Esophagus squamous epithelium (tissue), 5 donors: Measurements from ENCODE around the gene ANTKMT. TPM values are rescaled to one million over a fixed set of nuclear protein-coding genes. Genes with fewer than 3 reads are reported as not detected.

Experiments
- DNase-seq: peaks from one replicate; lab custom pipeline; 2025; lab: John Stamatoyannopoulos, UW
- H3K27ac ChIP-seq, 4 donors: fragments of 200-600 bp; sonication (generic); one replicate each; pipeline ENCODE4 v1.5.1; 2016 to 2019; ENCODE audit warnings: mild to moderate bottlenecking in 1 of 4
- H3K27me3 ChIP-seq, 4 donors: fragments of 200-600 bp; sonication (generic); 1 replicate in 3 of 4; 2 replicates in 1 of 4; pipeline versions ENCODE4 v1.5.1 to v1.6.0; 2017 to 2021; ENCODE audit warnings: antibody characterized with exemption in 1 of 4
- H3K36me3 ChIP-seq, 3 donors: fragments of 200-600 bp; sonication (generic); one replicate each; pipeline ENCODE4 v1.5.1; 2016 to 2019
- H3K4me1 ChIP-seq, 3 donors: fragments of 200-600 bp; sonication (generic); one replicate each; pipeline ENCODE4 v1.5.1; 2017 to 2019
- H3K4me3 ChIP-seq, 4 donors: fragments of 200-600 bp; sonication (generic); 1 replicate in 3 of 4; 2 replicates in 1 of 4; pipeline ENCODE4 v1.5.1; 2016 to 2019; ENCODE audit warnings: mild to moderate bottlenecking in 2 of 4, moderate library complexity in 1 of 4
- H3K9me3 ChIP-seq, 3 donors: fragments of 200-600 bp; sonication (generic); one replicate each; pipeline ENCODE4 v1.5.1; 2016 to 2019
- POLR2A ChIP-seq, 4 donors: fragments of 450-650 bp; IDR thresholded peaks; one replicate each; pipeline ENCODE4 v1.6.1; 2017; ENCODE audit warnings: antibody characterized with exemption in 4 of 4, mild to moderate bottlenecking in 4 of 4, moderate library complexity in 3 of 4
- WGBS, 2 donors: methylation state at CpG; one replicate each; pipeline ENCODE4 v1.1.5; 2018; 5-methylcytosine and 5-hydroxymethylcytosine counted together
- intact Hi-C: fragments of 100-400 bp; cut with DNase I; formaldehyde crosslinking; loops from one replicate; pipeline ENCODE4 v1.15.0; 2022
- small RNA-seq, 4 donors: library from RNA; depleted of rRNA; stranded (forward); fragments of <200 nt; gene quantifications; one replicate each; pipeline ENCODE3, GENCODE V24; 2016
- total RNA-seq, 4 donors: library from RNA; depleted of rRNA; stranded (reverse); fragments of >200 nt; gene quantifications; one replicate each; pipeline ENCODE4 v1.1.0, GENCODE V29; 2016
- TF ChIP-seq, protein P1 (sequence below), 6 experiments: fragments of 450-650 bp in 4 of 6; fragments of 200-600 bp in 2 of 6; sonication (generic) in 2 of 6; IDR thresholded peaks; one replicate each; pipeline ENCODE4 v1.5.1; 2016 to 2019; ENCODE audit warnings: antibody characterized with exemption in 6 of 6, mild to moderate bottlenecking in 4 of 6, moderate library complexity in 4 of 6
- donor health status: DM: yes; HTN: yes; CAD: no.

The ANTKMT gene
- total RNA-seq, 4 donors from 2014 or later: 11.6 to 29.1 (median 24.2) TPM

DNA sequence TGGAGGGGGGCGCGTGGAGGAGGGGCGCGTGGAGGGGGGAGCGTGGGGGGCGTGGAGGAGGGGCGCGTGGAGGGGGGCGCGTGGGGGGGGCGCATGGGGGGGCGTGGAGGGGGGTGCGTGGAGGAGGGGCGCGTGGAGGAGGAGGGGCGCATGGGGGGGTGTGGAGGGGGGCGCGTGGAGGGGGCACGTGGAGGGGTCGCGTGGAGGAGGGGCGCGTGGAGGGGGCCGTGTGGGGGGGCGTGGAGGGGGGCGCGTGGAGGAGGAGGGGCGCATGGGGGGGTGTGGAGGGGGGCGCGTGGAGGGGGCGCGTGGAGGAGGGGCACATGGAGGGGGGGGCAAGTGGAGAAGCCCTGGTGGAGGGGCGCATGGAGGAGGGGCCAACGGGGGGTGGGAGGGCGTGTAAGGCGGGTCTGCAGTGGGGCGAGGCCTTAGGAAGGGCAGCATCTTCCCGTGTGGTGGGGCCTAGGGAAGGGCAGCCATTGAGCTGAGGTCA, 46.8 kb downstream of the ANTKMT start:
- TF ChIP-seq POLR2A (IDR thresholded peaks at IDR 0.05): no peak
- TF ChIP-seq, protein P1, sequence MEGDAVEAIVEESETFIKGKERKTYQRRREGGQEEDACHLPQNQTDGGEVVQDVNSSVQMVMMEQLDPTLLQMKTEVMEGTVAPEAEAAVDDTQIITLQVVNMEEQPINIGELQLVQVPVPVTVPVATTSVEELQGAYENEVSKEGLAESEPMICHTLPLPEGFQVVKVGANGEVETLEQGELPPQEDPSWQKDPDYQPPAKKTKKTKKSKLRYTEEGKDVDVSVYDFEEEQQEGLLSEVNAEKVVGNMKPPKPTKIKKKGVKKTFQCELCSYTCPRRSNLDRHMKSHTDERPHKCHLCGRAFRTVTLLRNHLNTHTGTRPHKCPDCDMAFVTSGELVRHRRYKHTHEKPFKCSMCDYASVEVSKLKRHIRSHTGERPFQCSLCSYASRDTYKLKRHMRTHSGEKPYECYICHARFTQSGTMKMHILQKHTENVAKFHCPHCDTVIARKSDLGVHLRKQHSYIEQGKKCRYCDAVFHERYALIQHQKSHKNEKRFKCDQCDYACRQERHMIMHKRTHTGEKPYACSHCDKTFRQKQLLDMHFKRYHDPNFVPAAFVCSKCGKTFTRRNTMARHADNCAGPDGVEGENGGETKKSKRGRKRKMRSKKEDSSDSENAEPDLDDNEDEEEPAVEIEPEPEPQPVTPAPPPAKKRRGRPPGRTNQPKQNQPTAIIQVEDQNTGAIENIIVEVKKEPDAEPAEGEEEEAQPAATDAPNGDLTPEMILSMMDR (IDR thresholded peaks at IDR 0.05): no peak
- no peak overlapping the region for H3K4me3 ChIP-seq
- H3K27ac ChIP-seq: no peak overlapping the region
- H3K4me1 ChIP-seq: peaks cover 0 to 9% (median 0%) of the 10 kb centered on the region in 3 donors
- intact Hi-C loops: no loop called here
- H3K9me3 ChIP-seq: no peaks in the 10 kb centered on the region
- DNase-seq: no peak
- H3K36me3 ChIP-seq: no peaks in the 10 kb centered on the region
- H3K27me3 ChIP-seq: peaks cover 0 to 51% (median 0%) of the 10 kb centered on the region in 4 donors
- WGBS, 2 donors: 30% methylated on average over 2 to 4 of the region's 38 CpGs

DNA sequence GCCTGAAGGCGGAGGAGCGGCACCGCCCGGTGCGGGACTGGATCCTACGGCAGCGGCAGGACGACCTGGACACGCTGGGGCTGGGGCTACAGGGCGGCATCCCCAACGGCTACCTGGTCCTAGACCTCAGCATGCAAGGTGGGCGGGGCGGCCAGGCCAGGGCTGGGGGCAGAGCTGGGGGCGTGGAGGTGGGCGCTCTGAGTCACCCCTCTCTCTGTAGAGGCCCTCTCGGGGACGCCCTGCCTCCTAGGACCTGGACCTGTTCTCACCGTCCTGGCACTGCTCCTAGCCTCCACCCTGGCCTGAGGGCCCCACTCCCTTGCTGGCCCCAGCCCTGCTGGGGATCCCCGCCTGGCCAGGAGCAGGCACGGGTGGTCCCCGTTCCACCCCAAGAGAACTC, 47.5 kb downstream of the ANTKMT start:
- no peaks in the 10 kb centered on the region for H3K36me3 ChIP-seq
- H3K4me1 ChIP-seq: peaks cover 0 to 9% (median 0%) of the 10 kb centered on the region in 3 donors
- no peak overlapping the region for H3K27ac ChIP-seq
- 13 to 41% methylated on average over 3 to 8 of the region's 21 CpGs for WGBS, 2 donors
- H3K27me3 ChIP-seq: peaks cover 0 to 46% (median 0%) of the 10 kb centered on the region in 4 donors
- H3K9me3 ChIP-seq: no peaks in the 10 kb centered on the region
- H3K4me3 ChIP-seq: no peak overlapping the region
- no peak for TF ChIP-seq POLR2A (IDR thresholded peaks at IDR 0.05)
- intact Hi-C loops: no loop called here
- DNase-seq: no peak

GRCh38 chr16:769184-769784, 48.3 kb downstream of the ANTKMT start:
- Histone ChIP-seq H3K9me3 (no peaks in the 10 kb centered on the region), H3K4me1 (peaks cover 0 to 9% (median 0%) of the 10 kb centered on the region in 3 donors), H3K27ac (no peak overlapping the region), H3K4me3 (no peak overlapping the region), H3K27me3 (peaks cover 0 to 43% (median 0%) of the 10 kb centered on the region in 4 donors), H3K36me3 (no peaks in the 10 kb centered on the region)
- intact Hi-C loops: no loop called here
- DNase-seq: no peak
- TF ChIP-seq, protein P1 (IDR thresholded peaks at IDR 0.05): no peak
- no peak for TF ChIP-seq POLR2A (IDR thresholded peaks at IDR 0.05)
- WGBS, 2 donors: no CpG with 5 or more reads among the region's 20 CpGs

DNA sequence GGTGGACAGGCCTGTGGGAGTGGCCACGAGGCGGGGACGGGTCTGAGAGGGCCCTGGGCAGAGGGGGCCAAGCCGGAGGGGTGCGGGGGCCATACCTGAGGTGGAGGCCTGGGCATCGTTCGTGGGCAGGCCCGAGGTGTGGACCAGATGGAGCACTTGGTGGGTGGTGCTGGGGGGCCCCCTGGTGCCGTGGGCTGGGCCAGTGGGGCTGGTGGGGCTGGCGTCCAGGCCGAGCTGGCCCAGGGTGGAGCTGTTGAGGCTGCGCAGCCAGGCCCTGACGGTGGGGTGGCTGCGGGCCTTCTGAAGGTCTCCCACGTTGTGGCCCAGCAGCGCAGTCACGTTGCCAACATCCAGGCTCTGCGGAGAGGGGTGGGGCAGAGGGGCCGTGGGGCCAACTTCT, 49.0 kb downstream of the ANTKMT start:
- DNase-seq: no peak
- WGBS, 2 donors: 90% methylated on average over 2 of the region's 19 CpGs; no CpG with 5 or more reads in 1 of the 2 donors
- H3K27ac ChIP-seq: no peak overlapping the region
- TF ChIP-seq, protein P1 (IDR thresholded peaks at IDR 0.05): no peak
- intact Hi-C loops: no loop called here
- H3K4me3 ChIP-seq: no peak overlapping the region
- H3K27me3 ChIP-seq: peaks cover 0 to 43% (median 0%) of the 10 kb centered on the region in 4 donors
- no peaks in the 10 kb centered on the region for H3K36me3 ChIP-seq
- H3K4me1 ChIP-seq: peaks cover 0 to 9% (median 0%) of the 10 kb centered on the region in 3 donors
- no peaks in the 10 kb centered on the region for H3K9me3 ChIP-seq

- intact Hi-C loops: no loop called here
- Histone ChIP-seq H3K27me3 (peaks cover 0 to 43% (median 0%) of the 10 kb centered on the region in 4 donors), H3K36me3 (no peaks in the 10 kb centered on the region), H3K27ac (no peak overlapping the region), H3K9me3 (no peaks in the 10 kb centered on the region), H3K4me3 (no peak overlapping the region), H3K4me1 (peaks cover 0 to 9% (median 0%) of the 10 kb centered on the region in 3 donors)
- no CpG with 5 or more reads among the region's 13 CpGs for whole genome bisulfite sequencing, 2 donors
- TF ChIP-seq POLR2A (IDR thresholded peaks at IDR 0.05): no peak
- TF ChIP-seq, protein P1 (IDR thresholded peaks at IDR 0.05): no peak
- DNase-seq: no peak
These were observed 49.5 kb downstream of the ANTKMT start for GRCh38 chr16:770411-770810.

Small RNAs within 50 kb of the gene (small RNA-seq; reads per million reads assigned to genes)
- gene MIR662: 0 reads per million in 4 donors

Other genes with a start within 250 kb of the ANTKMT start
- 10 to 100 TPM; 29.4 to 69.6 (median 52.4) TPM for gene CAPN15, start 193.4 kb upstream of the ANTKMT start, total RNA-seq
- not detected for gene PRR35, start 160.8 kb upstream of the ANTKMT start, total RNA-seq
- under 1 TPM in 3 of 4 donors, not detected in 1; 0.09 to 0.95 (median 0.59) TPM for gene NHLRC4, start 154.1 kb upstream of the ANTKMT start, total RNA-seq
- 10 to 100 TPM; 15.9 to 24.0 (median 20.4) TPM for gene PIGQ, start 151.2 kb upstream of the ANTKMT start, total RNA-seq
- gene RAB40C, start 131.1 kb upstream of the ANTKMT start, total RNA-seq: 10 to 100 TPM; 14.2 to 31.4 (median 20.3) TPM
- gene WFIKKN1, start 90.2 kb upstream of the ANTKMT start, total RNA-seq: 1 to 10 TPM in 1 of 4 donors, under 1 TPM in 3; under 0.01 to 1.8 (median 0.29) TPM
- gene METTL26, start 84.8 kb upstream of the ANTKMT start, total RNA-seq: 100 to 1,000 TPM in 1 of 4 donors, 10 to 100 TPM in 3; 69.6 to 105 (median 79.9) TPM
- 10 to 100 TPM; 17.3 to 35.6 (median 28.1) TPM for gene MCRIP2, start 79.3 kb upstream of the ANTKMT start, total RNA-seq
- 10 to 100 TPM in 3 of 4 donors, 1 to 10 TPM in 1; 7.2 to 26.5 (median 15.8) TPM for gene WDR90, start 71.8 kb upstream of the ANTKMT start, total RNA-seq
- gene RHOT2, start 53.0 kb upstream of the ANTKMT start, total RNA-seq: 10 to 100 TPM; 28.4 to 70.2 (median 48.9) TPM
- gene RHBDL1, start 45.5 kb upstream of the ANTKMT start, total RNA-seq: 1 to 10 TPM in 1 of 4 donors, under 1 TPM in 2, not detected in 1; 0.38 to 1.1 (median 0.57) TPM
- gene STUB1, start 40.7 kb upstream of the ANTKMT start, total RNA-seq: 100 to 1,000 TPM; 102 to 148 (median 120) TPM
- 10 to 100 TPM; 53.7 to 70.7 (median 62.5) TPM for gene JMJD8, start 36.8 kb upstream of the ANTKMT start, total RNA-seq
- gene WDR24, start 30.7 kb upstream of the ANTKMT start, total RNA-seq: 10 to 100 TPM in 1 of 4 donors, 1 to 10 TPM in 3; 6.9 to 11.8 (median 7.8) TPM
- 1 to 10 TPM; 2.2 to 8.4 (median 3.7) TPM for gene FBXL16, start 15.3 kb upstream of the ANTKMT start, total RNA-seq
- 10 to 100 TPM in 2 of 4 donors, 1 to 10 TPM in 2; 4.2 to 12.7 (median 8.8) TPM for gene METRN, start 6.0 kb upstream of the ANTKMT start, total RNA-seq
- gene CCDC78, start 5.3 kb downstream of the ANTKMT start, total RNA-seq: 1 to 10 TPM in 1 of 4 donors, under 1 TPM in 3; under 0.01 to 1.0 (median 0.47) TPM
- gene HAGHL, start 6.0 kb downstream of the ANTKMT start, total RNA-seq: 1 to 10 TPM in 3 of 4 donors, not detected in 1; 1.7 to 5.7 (median 4.8) TPM
- gene CIAO3, start 19.9 kb downstream of the ANTKMT start, total RNA-seq: 10 to 100 TPM; 29.7 to 34.5 (median 33.2) TPM
- gene MSLN, start 39.6 kb downstream of the ANTKMT start, total RNA-seq: 1 to 10 TPM in 2 of 4 donors, under 1 TPM in 2; 0.79 to 5.4 (median 2.3) TPM
- 10 to 100 TPM; 20.3 to 33.3 (median 24.9) TPM for gene RPUSD1, start 67.2 kb downstream of the ANTKMT start, total RNA-seq
- 10 to 100 TPM in 1 of 4 donors, 1 to 10 TPM in 3; 5.0 to 17.8 (median 7.3) TPM for gene CHTF18, start 67.5 kb downstream of the ANTKMT start, total RNA-seq
- not detected for gene GNG13, start 79.6 kb downstream of the ANTKMT start, total RNA-seq
- 10 to 100 TPM; 13.3 to 34.4 (median 23.8) TPM for gene LMF1, start 249.8 kb downstream of the ANTKMT start, total RNA-seq